ENCODE data around the gene BOC. TPM values are rescaled to one million over a fixed set of nuclear protein-coding genes. Genes with fewer than 3 reads are reported as not detected.

BOC gene
- total RNA-seq, 1 experiment from 2014 or later = 0.07 TPM

GRCh38 chr3:113247675-113248458 is 36.5 kb downstream of the BOC start:
- peaks cover 52% of the 10 kb centered on the region for H3K27me3 Mint-ChIP-seq (ENCODE audit: unreplicated experiment)
- CTCF ChIA-PET = no interaction called here
- no peak overlapping the region for H3K4me3 Mint-ChIP-seq (ENCODE audit: low read depth, unreplicated experiment)
- BruUV-seq (replicated peaks) = no TSS peak
- no peak overlapping the region for H3K27ac Mint-ChIP-seq (ENCODE audit: unreplicated experiment)
- H3K9me3 Mint-ChIP-seq (ENCODE audit: low read depth, unreplicated experiment) = no peaks in the 10 kb centered on the region
- intact Hi-C loops (cut with micrococcal nuclease; ENCODE audit: unreplicated experiment) = no loop called here
- H3K4me1 Mint-ChIP-seq (ENCODE audit: low read depth, unreplicated experiment) = no peaks in the 10 kb centered on the region
- H3K36me3 Mint-ChIP-seq (ENCODE audit: insufficient read depth, unreplicated experiment) = no peaks in the 10 kb centered on the region
- no peak for TF ChIP-seq CTCF (IDR thresholded peaks at IDR 0.05; ENCODE audit: unreplicated experiment)
- DNase-seq = no peak

- TF ChIP-seq CTCF (IDR thresholded peaks at IDR 0.05; ENCODE audit: unreplicated experiment) = no peak
- Mint-ChIP-seq H3K4me3 (ENCODE audit: low read depth, unreplicated experiment) (no peak overlapping the region), H3K27me3 (ENCODE audit: unreplicated experiment) (peaks cover 53% of the 10 kb centered on the region), H3K27ac (ENCODE audit: unreplicated experiment) (no peak overlapping the region), H3K4me1 (ENCODE audit: low read depth, unreplicated experiment) (no peaks in the 10 kb centered on the region), H3K36me3 (ENCODE audit: insufficient read depth, unreplicated experiment) (no peaks in the 10 kb centered on the region), H3K9me3 (ENCODE audit: low read depth, unreplicated experiment) (no peaks in the 10 kb centered on the region)
- no peak for DNase-seq
- BruUV-seq (replicated peaks) = no TSS peak
- intact Hi-C loops (cut with micrococcal nuclease; ENCODE audit: unreplicated experiment) = no loop called here
- CTCF ChIA-PET = interaction anchor here (0.5 kb wide), 1 partner anchor 230 kb away, joined by 5 read pairs; a partner anchor contains a TSS
These were observed 37.8 kb downstream of the BOC start for GRCh38 chr3:113249111-113249510.

GRCh38 chr3:113249601-113250000 is 38.2 kb downstream of the BOC start:
- BruUV-seq (replicated peaks) = no TSS peak
- H3K9me3 Mint-ChIP-seq (ENCODE audit: low read depth, unreplicated experiment) = no peaks in the 10 kb centered on the region
- H3K27me3 Mint-ChIP-seq (ENCODE audit: unreplicated experiment) = peaks cover 58% of the 10 kb centered on the region
- H3K4me3 Mint-ChIP-seq (ENCODE audit: low read depth, unreplicated experiment) = no peak overlapping the region
- no peaks in the 10 kb centered on the region for H3K36me3 Mint-ChIP-seq (ENCODE audit: insufficient read depth, unreplicated experiment)
- no peaks in the 10 kb centered on the region for H3K4me1 Mint-ChIP-seq (ENCODE audit: low read depth, unreplicated experiment)
- no peak for DNase-seq
- TF ChIP-seq CTCF (IDR thresholded peaks at IDR 0.05; ENCODE audit: unreplicated experiment) = no peak
- no peak overlapping the region for H3K27ac Mint-ChIP-seq (ENCODE audit: unreplicated experiment)
- CTCF ChIA-PET = no interaction called here
- intact Hi-C loops (cut with micrococcal nuclease; ENCODE audit: unreplicated experiment) = no loop called here

GRCh38 chr3:113250566-113250965 is 39.2 kb downstream of the BOC start:
- no peak overlapping the region for H3K4me3 Mint-ChIP-seq (ENCODE audit: low read depth, unreplicated experiment)
- no TSS peak for BruUV-seq (replicated peaks)
- no peak for DNase-seq
- no peaks in the 10 kb centered on the region for H3K9me3 Mint-ChIP-seq (ENCODE audit: low read depth, unreplicated experiment)
- CTCF ChIA-PET = no interaction called here
- H3K36me3 Mint-ChIP-seq (ENCODE audit: insufficient read depth, unreplicated experiment) = no peaks in the 10 kb centered on the region
- intact Hi-C loops (cut with micrococcal nuclease; ENCODE audit: unreplicated experiment) = no loop called here
- no peaks in the 10 kb centered on the region for H3K4me1 Mint-ChIP-seq (ENCODE audit: low read depth, unreplicated experiment)
- no peak overlapping the region for H3K27ac Mint-ChIP-seq (ENCODE audit: unreplicated experiment)
- peaks cover 60% of the 10 kb centered on the region for H3K27me3 Mint-ChIP-seq (ENCODE audit: unreplicated experiment)
- TF ChIP-seq CTCF (IDR thresholded peaks at IDR 0.05; ENCODE audit: unreplicated experiment) = no peak

All from Calu3 (cell line).